HCT116 (cell line): ENCODE results near the gene AGTPBP1. TPM values are rescaled to one million over a fixed set of nuclear protein-coding genes. Genes with fewer than 3 reads are reported as not detected.

ENCODE experiments used
- ATAC-seq: fragments of 200-7000 bp; cut with Tn5 transposase; 2 replicates; pipeline ENCODE4 v1.9.1; 2020; ENCODE audit warnings: mild to moderate bottlenecking, moderate library complexity
- BruUV-seq: library from RNA; stranded (reverse); fragments of 400-500 nt; replicated peaks from 2 replicates; lab custom pipeline; 2021; lab: Mats Ljungman, UMichigan
- CTCF ChIA-PET: fragments of 300-600 bp; sonication (Branson Sonifier 250); formaldehyde crosslinking; loops from one replicate; lab custom pipeline; 2021; ENCODE audit warnings: antibody characterized with exemption; lab: Charles Lee
- POLR2A ChIA-PET: fragments of 300-600, 350-600 bp; sonication (Branson Sonifier 250); formaldehyde crosslinking; loops from one replicate; lab custom pipeline; 2021; ENCODE audit warnings: antibody characterized with exemption; lab: Charles Lee
- RAD21 ChIA-PET, 2 experiments: fragments of 300-600 bp; sonication (Branson Sonifier 250); formaldehyde crosslinking; loops; one replicate each; lab custom pipeline; 2023; ENCODE audit warnings: low total read pairs in 2 of 2; ENCODE audit not compliant: uncharacterized antibody in 2 of 2, unreplicated experiment in 2 of 2, low non-redundant PET in 1 of 2; lab: Charles Lee
- DNase-seq: peaks from one replicate; pipeline ENCODE4 v3.0.0-alpha.2; 2010; ENCODE audit warnings: low read depth, low spot score
- H2AFZ ChIP-seq: fragments of 200-600 bp; shearing (Covaris generic), sonication (generic); 2 replicates; pipeline ENCODE4 v1.6.1; 2017; ENCODE audit warnings: low read depth, mixed run types, mixed read lengths, antibody characterized with exemption, low read length; ENCODE audit not compliant: poor library complexity, severe bottlenecking
- H3K27ac ChIP-seq: 2 replicates; pipeline ENCODE4 v1.5.1; 2012; ENCODE audit warnings: low read depth, low read length
- H3K27me3 ChIP-seq: fragments of 200-600 bp; sonication (generic); 2 replicates; pipeline ENCODE4 v1.6.1; 2016; ENCODE audit warnings: mixed run types, low read length, mixed read lengths; ENCODE audit not compliant: insufficient read depth
- H3K36me3 ChIP-seq, 2 experiments: fragments of 200-500 bp in 1 of 2; fragments of 200-600 bp in 1 of 2; sonication (Bioruptor generic) in 1 of 2; sonication (generic) in 1 of 2; 2 replicates each; pipeline versions ENCODE4 v1.5.1 to v1.6.1; 2014 to 2016; ENCODE audit warnings: low read length in 2 of 2, inconsistent platforms in 1 of 2, mixed read lengths in 1 of 2, mixed run types in 1 of 2; ENCODE audit not compliant: insufficient read depth in 2 of 2, control insufficient read depth in 1 of 2
- H3K4me1 ChIP-seq, 2 experiments: fragments of 200-600 bp in 1 of 2; sonication (generic) in 1 of 2; 2 replicates each; pipeline versions ENCODE4 v1.5.1 to v1.6.1; 2012 to 2017; ENCODE audit warnings: low read length in 2 of 2, inconsistent platforms in 1 of 2, mild to moderate bottlenecking in 1 of 2, mixed read lengths in 1 of 2, mixed run types in 1 of 2, moderate library complexity in 1 of 2; ENCODE audit not compliant: insufficient read depth in 2 of 2, control insufficient read depth in 1 of 2
- H3K4me2 ChIP-seq: fragments of 200-600 bp; sonication (generic); 2 replicates; pipeline ENCODE4 v1.6.1; 2017; ENCODE audit warnings: mixed run types, low read length, mixed read lengths
- H3K4me3 ChIP-seq, 2 experiments: fragments of 200-600 bp in 1 of 2; sonication (generic) in 1 of 2; replicated peaks in 1 of 2; 2 replicates each; pipeline ENCODE4 v1.5.1; 2011 to 2016; ENCODE audit warnings: low read length in 2 of 2, control low read depth in 1 of 2, low read depth in 1 of 2, mild to moderate bottlenecking in 1 of 2, mixed read lengths in 1 of 2, mixed run types in 1 of 2
- H3K79me2 ChIP-seq: fragments of 200-600 bp; sonication (generic); 2 replicates; pipeline ENCODE4 v1.6.1; 2017; ENCODE audit warnings: mild to moderate bottlenecking, mixed run types, low read length, moderate library complexity, mixed read lengths; ENCODE audit not compliant: insufficient read depth
- H3K9ac ChIP-seq: fragments of 200-600 bp; sonication (generic); 2 replicates; pipeline ENCODE4 v1.6.1; 2016; ENCODE audit warnings: low read length, mixed read lengths
- H3K9me2 ChIP-seq: fragments of 200-600 bp; sonication (generic), shearing (Covaris generic); 2 replicates; pipeline ENCODE4 v1.6.1; 2017; ENCODE audit warnings: mixed run types, mild to moderate bottlenecking, moderate library complexity; ENCODE audit not compliant: insufficient read depth
- H3K9me3 ChIP-seq, 2 experiments: fragments of 200-500 bp in 1 of 2; fragments of 200-600 bp in 1 of 2; sonication (Bioruptor generic) in 1 of 2; sonication (generic) in 1 of 2; 2 replicates each; pipeline ENCODE4 v1.6.1; 2014 to 2017; ENCODE audit warnings: low read length in 2 of 2, mixed read lengths in 2 of 2, inconsistent platforms in 1 of 2, low read depth in 1 of 2, mild to moderate bottlenecking in 1 of 2, mixed run types in 1 of 2, moderate library complexity in 1 of 2; ENCODE audit not compliant: control insufficient read depth in 1 of 2, insufficient read depth in 1 of 2
- H4K20me1 ChIP-seq: fragments of 200-600 bp; sonication (generic), shearing (Covaris generic); 2 replicates; pipeline ENCODE4 v1.6.1; 2017; ENCODE audit warnings: mixed run types, mild to moderate bottlenecking, moderate library complexity; ENCODE audit not compliant: insufficient read depth
- ATF3 ChIP-seq: IDR thresholded peaks from 2 replicates; pipeline ENCODE4 v1.6.1; 2012
- CBX3 ChIP-seq: IDR thresholded peaks from 2 replicates; pipeline ENCODE4 v1.6.1; 2012; ENCODE audit warnings: low read depth
- CEBPB ChIP-seq: IDR thresholded peaks from 2 replicates; pipeline ENCODE4 v1.6.1; 2012; ENCODE audit warnings: low read depth
- CTCF ChIP-seq, 3 experiments: fragments of 200-600 bp in 1 of 3; sonication (generic) in 1 of 3; IDR thresholded peaks in 2 of 3; conservative IDR thresholded peaks in 1 of 3; 2 replicates each; pipeline ENCODE4 v1.5.1; 2012 to 2017; ENCODE audit warnings: low read depth in 2 of 3, low read length in 2 of 3, antibody characterized with exemption in 1 of 3, borderline replicate concordance in 1 of 3, control low read depth in 1 of 3, mild to moderate bottlenecking in 1 of 3, mixed read lengths in 1 of 3, mixed run types in 1 of 3, moderate library complexity in 1 of 3; ENCODE audit not compliant: insufficient read depth in 1 of 3
- EGR1 ChIP-seq: IDR thresholded peaks from 2 replicates; pipeline ENCODE4 v1.6.1; 2012; ENCODE audit warnings: low read depth
- EZH2 ChIP-seq: fragments of 200-600 bp; sonication (generic); IDR thresholded peaks from 2 replicates; pipeline ENCODE4 v1.6.1; 2017; ENCODE audit warnings: antibody characterized with exemption, mixed run types
- EZH2phosphoT487 ChIP-seq: fragments of 200-600 bp; IDR thresholded peaks from 2 replicates; pipeline ENCODE4 v1.6.1; 2018; ENCODE audit warnings: antibody characterized with exemption, borderline replicate concordance
- FOSL1 ChIP-seq: IDR thresholded peaks from 2 replicates; pipeline ENCODE4 v1.6.1; 2012; ENCODE audit warnings: low read depth
- JUND ChIP-seq: IDR thresholded peaks from 2 replicates; pipeline ENCODE4 v1.6.1; 2012
- MAX ChIP-seq: IDR thresholded peaks from 2 replicates; pipeline ENCODE4 v1.6.1; 2012
- POLR2A ChIP-seq: IDR thresholded peaks from 2 replicates; pipeline ENCODE4 v1.7.0; 2011; ENCODE audit warnings: borderline replicate concordance; ENCODE audit not compliant: insufficient read depth, insufficient read length; ENCODE audit errors: extremely low read depth
- RAD21 ChIP-seq: IDR thresholded peaks from 2 replicates; pipeline ENCODE4 v1.6.1; 2012; ENCODE audit warnings: low read depth, mild to moderate bottlenecking
- REST ChIP-seq: IDR thresholded peaks from 2 replicates; pipeline ENCODE4 v1.6.1; 2012; ENCODE audit warnings: low read depth
- SIN3A ChIP-seq: IDR thresholded peaks from 2 replicates; pipeline ENCODE4 v1.6.1; 2012; ENCODE audit warnings: low read depth
- SRF ChIP-seq: IDR thresholded peaks from 2 replicates; pipeline ENCODE4 v1.6.1; 2012; ENCODE audit warnings: low read depth
- TCF7L2 ChIP-seq: IDR thresholded peaks from 2 replicates; pipeline ENCODE4 v1.7.0; 2011; ENCODE audit warnings: borderline replicate concordance, inconsistent platforms; ENCODE audit not compliant: insufficient read depth, insufficient read length; ENCODE audit errors: extremely low read depth
- YY1 ChIP-seq: IDR thresholded peaks from 2 replicates; pipeline ENCODE4 v1.6.1; 2011; ENCODE audit warnings: low read length, low read depth, moderate library complexity, mild to moderate bottlenecking; ENCODE audit not compliant: insufficient replicate concordance; ENCODE audit errors: extremely low read depth
- ZBTB33 ChIP-seq: IDR thresholded peaks from 2 replicates; pipeline ENCODE4 v1.6.1; 2011; ENCODE audit warnings: mild to moderate bottlenecking, low read length, moderate library complexity; ENCODE audit not compliant: insufficient replicate concordance; ENCODE audit errors: extremely low read depth
- ZFX ChIP-seq: fragments of 450-650 bp; IDR thresholded peaks from 2 replicates; pipeline ENCODE4 v1.6.1; 2017
- ZNF274 ChIP-seq: fragments of 200-500 bp; sonication (Bioruptor generic); IDR thresholded peaks from 2 replicates; pipeline ENCODE4 v1.6.1; 2014; ENCODE audit warnings: mild to moderate bottlenecking, low read depth, low read length, inconsistent platforms
- intact Hi-C: fragments of 100-400 bp; cut with micrococcal nuclease; formaldehyde crosslinking; loops from 2 replicates; pipeline ENCODE4 v1.10.0; 2022
- total RNA-seq: library from RNA; stranded (reverse); gene quantifications from one replicate; pipeline ENCODE4 v1.2.1, GENCODE V29; 2021; ENCODE audit not compliant: unreplicated experiment

AGTPBP1 gene
- total RNA-seq, 1 experiment from 2014 or later: 17.4 TPM

- Histone ChIP-seq H3K4me3 (no peak overlapping the region), H3K4me1 (no peaks in the 10 kb centered on the region), H3K36me3 (no peaks in the 10 kb centered on the region), H2AFZ (no peak overlapping the region), H3K79me2 (no peaks in the 10 kb centered on the region), H3K9ac (no peak overlapping the region), H3K9me2 (no peaks in the 10 kb centered on the region), H3K27me3 (no peaks in the 10 kb centered on the region), H4K20me1 (no peaks in the 10 kb centered on the region), H3K9me3 (no peaks in the 10 kb centered on the region), H3K4me2 (no peak overlapping the region), H3K27ac (no peak overlapping the region)
- CTCF ChIA-PET: no interaction called here
- POLR2A ChIA-PET: no interaction called here
- no peak for DNase-seq
- ATAC-seq: no peak
- TF ChIP-seq CTCF (IDR thresholded peaks at IDR 0.05 in 2 of 3, conservative IDR thresholded peaks at IDR 0.05 in 1 of 3; ENCODE audit: borderline replicate concordance in 1 of 3, insufficient read depth in 1 of 3, low read depth in 2 of 3, low read length in 2 of 3): no peak
- TF ChIP-seq REST: no peak
- TF ChIP-seq EZH2: no peak
- TF ChIP-seq CEBPB: no peak
- no peak for TF ChIP-seq EZH2phosphoT487
- TF ChIP-seq ZNF274: no peak
- no peak for TF ChIP-seq FOSL1
- TF ChIP-seq JUND: no peak
- no peak for TF ChIP-seq POLR2A
- TF ChIP-seq ZBTB33: no peak
- TF ChIP-seq YY1: no peak
- no peak for TF ChIP-seq SRF
- TF ChIP-seq CBX3: no peak
- TF ChIP-seq EGR1: no peak
- TF ChIP-seq RAD21: no peak
- no peak for TF ChIP-seq SIN3A
- no peak for TF ChIP-seq TCF7L2
- no peak for TF ChIP-seq MAX
- TF ChIP-seq ATF3: no peak
- no peak for TF ChIP-seq ZFX
- RAD21 ChIA-PET: no interaction called here
- intact Hi-C loops: no loop called here
- no TSS peak for BruUV-seq
Measured at GRCh38 chr9:85645909-85646627, 95.7 kb downstream of the AGTPBP1 start.
